Keratinocyte (primary cell): ENCODE data around the gene WAC. TPM values are rescaled to one million over a fixed set of nuclear protein-coding genes. Genes with fewer than 3 reads are reported as not detected.

Experiments used
- DNase-seq: peaks from one replicate; pipeline ENCODE4 v3.0.0-alpha.2; 2011; ENCODE audit warnings: low read depth, missing footprints, low spot score
- FAIRE-seq: peaks from 2 replicates; lab custom pipeline; 2011; peaks lifted over from hg19 to GRCh38; lab: Jason Lieb, UNC
- H2AFZ ChIP-seq: 2 replicates; pipeline ENCODE4 v1.6.0; 2012; ENCODE audit warnings: low read length, control low read depth, inconsistent platforms; ENCODE audit not compliant: control insufficient read depth
- H3K27ac ChIP-seq: 2 replicates; pipeline ENCODE4 v1.5.1; 2011; ENCODE audit warnings: low read length; ENCODE audit not compliant: control insufficient read depth, insufficient read depth
- H3K27me3 ChIP-seq: 3 replicates; pipeline ENCODE4 v1.6.0; 2011; ENCODE audit warnings: low read length; ENCODE audit not compliant: control insufficient read depth, insufficient read depth; ENCODE audit errors: extremely low read depth
- H3K36me3 ChIP-seq, 2 experiments: 2 replicates in 1 of 2; 3 replicates in 1 of 2; pipeline ENCODE4 v1.5.1; 2011; ENCODE audit warnings: low read length in 2 of 2, mild to moderate bottlenecking in 1 of 2; ENCODE audit not compliant: control insufficient read depth in 2 of 2, insufficient read depth in 2 of 2; ENCODE audit errors: extremely low read depth in 1 of 2
- H3K4me1 ChIP-seq: 3 replicates; pipeline ENCODE4 v1.5.1; 2011; ENCODE audit warnings: low read length; ENCODE audit not compliant: control insufficient read depth, insufficient read depth; ENCODE audit errors: extremely low read depth
- H3K4me2 ChIP-seq: 3 replicates; pipeline ENCODE4 v1.6.0; 2011; ENCODE audit warnings: low read depth, low read length; ENCODE audit not compliant: control insufficient read depth, insufficient read depth; ENCODE audit errors: extremely low read depth
- H3K4me3 ChIP-seq, 3 experiments: fragments of 200-600 bp in 1 of 3; sonication (generic) in 1 of 3; 2 replicates in 2 of 3; 3 replicates in 1 of 3; pipeline ENCODE4 v1.5.1; 2011 to 2016; ENCODE audit warnings: low read length in 3 of 3, mild to moderate bottlenecking in 3 of 3, control low read depth in 2 of 3, inconsistent platforms in 1 of 3, low read depth in 1 of 3, mixed read lengths in 1 of 3, mixed run types in 1 of 3, moderate library complexity in 1 of 3; ENCODE audit not compliant: control insufficient read depth in 2 of 3, insufficient read depth in 2 of 3; ENCODE audit errors: extremely low read depth in 1 of 3
- H3K79me2 ChIP-seq: 2 replicates; pipeline ENCODE4 v1.6.0; 2012; ENCODE audit warnings: low read length; ENCODE audit not compliant: control insufficient read depth, insufficient read depth
- H3K9ac ChIP-seq: 3 replicates; pipeline ENCODE4 v1.6.0; 2011; ENCODE audit warnings: low read length; ENCODE audit not compliant: control insufficient read depth, insufficient read depth; ENCODE audit errors: extremely low read depth
- H3K9me1 ChIP-seq: 3 replicates; pipeline ENCODE4 v1.6.0; 2011; ENCODE audit warnings: low read length; ENCODE audit not compliant: control insufficient read depth, insufficient read depth; ENCODE audit errors: extremely low read depth
- H3K9me3 ChIP-seq: 2 replicates; pipeline ENCODE4 v1.5.1; 2012; ENCODE audit warnings: low read depth, low read length; ENCODE audit not compliant: control insufficient read depth
- H4K20me1 ChIP-seq: 3 replicates; pipeline ENCODE4 v1.6.0; 2011; ENCODE audit warnings: low read length; ENCODE audit not compliant: control insufficient read depth, insufficient read depth; ENCODE audit errors: extremely low read depth
- CTCF ChIP-seq, 3 experiments: IDR thresholded peaks in 1 of 3; conservative IDR thresholded peaks in 1 of 3; optimal IDR thresholded peaks in 1 of 3; 2 replicates in 2 of 3; 3 replicates in 1 of 3; pipeline versions ENCODE3 to v1.5.1; 2011; ENCODE audit warnings: low read length in 3 of 3, mild to moderate bottlenecking in 3 of 3, moderate library complexity in 2 of 3, control low read depth in 1 of 3, inconsistent platforms in 1 of 3; ENCODE audit not compliant: insufficient read depth in 2 of 3; ENCODE audit errors: extremely low read depth in 1 of 3
- EZH2 ChIP-seq: IDR thresholded peaks from one replicate; pipeline ENCODE4 v1.6.1; 2012; ENCODE audit warnings: inconsistent platforms, mild to moderate bottlenecking, low read length, moderate library complexity
- dilution Hi-C: fragments of 300-500 bp; cut with MboI; formaldehyde crosslinking; loops from one replicate; pipeline ENCODE4 v1.7.0; 2020; ENCODE audit warnings: low sequenced_read_pairs; ENCODE audit not compliant: extremely low pct_ligation_motif_present
- polyA plus RNA-seq, 5 experiments: library from polyadenylated mRNA; depleted of rRNA in 3 of 5; stranded (reverse) in 3 of 5; stranded (forward) in 1 of 5; unstranded in 1 of 5; fragments of >200 nt; gene quantifications; 1 replicate in 1 of 5; 2 replicates in 3 of 5; 3 replicates in 1 of 5; pipeline versions ENCODE4 v1.2.1 to v1.2.3, GENCODE V29; 2011 to 2012; ENCODE audit warnings: missing spikeins in 2 of 5, low read depth in 1 of 5, low replicate concordance in 1 of 5

Gene WAC
- polyA plus RNA-seq, 1 donor (not counting 4 experiments of a cell fraction or from before 2014, with no cell fraction given), result 80.8 TPM

GRCh38 chr10:28644647-28645046 is 111.7 kb downstream of the WAC start:
- H3K27me3 ChIP-seq, result no peaks in the 10 kb centered on the region
- TF ChIP-seq CTCF (optimal IDR thresholded peaks at IDR 0.05 in 1 of 3, IDR thresholded peaks at IDR 0.05 in 1 of 3, conservative IDR thresholded peaks at IDR 0.05 in 1 of 3; ENCODE audit: extremely low read depth in 1 of 3, insufficient read depth in 2 of 3, low read length in 3 of 3) (no peak), EZH2 (no peak)
- H3K9me3 ChIP-seq, result no peaks in the 10 kb centered on the region
- H3K4me1 ChIP-seq, result no peaks in the 10 kb centered on the region
- no peak overlapping the region for H3K4me3 ChIP-seq
- H3K4me2 ChIP-seq, result no peak overlapping the region
- dilution Hi-C loops, result no loop called here
- DNase-seq (no peak), FAIRE-seq (no peak)
- H3K9me1 ChIP-seq, result no peaks in the 10 kb centered on the region
- H2AFZ ChIP-seq, result no peak overlapping the region
- H3K36me3 ChIP-seq, result no peaks in the 10 kb centered on the region
- no peaks in the 10 kb centered on the region for H4K20me1 ChIP-seq
- H3K27ac ChIP-seq, result no peak overlapping the region
- no peaks in the 10 kb centered on the region for H3K79me2 ChIP-seq
- H3K9ac ChIP-seq, result no peak overlapping the region

GRCh38 chr10:28652106-28652505 is 119.2 kb downstream of the WAC start:
- FAIRE-seq (no peak), DNase-seq (no peak)
- Histone ChIP-seq H3K9ac (no peak overlapping the region), H3K9me1 (no peaks in the 10 kb centered on the region), H3K79me2 (no peaks in the 10 kb centered on the region), H2AFZ (no peak overlapping the region), H3K4me2 (no peak overlapping the region), H3K36me3 (no peaks in the 10 kb centered on the region), H3K4me3 (no peak overlapping the region), H4K20me1 (no peaks in the 10 kb centered on the region), H3K27me3 (no peaks in the 10 kb centered on the region), H3K4me1 (no peaks in the 10 kb centered on the region), H3K27ac (no peak overlapping the region), H3K9me3 (no peaks in the 10 kb centered on the region)
- TF ChIP-seq EZH2 (no peak), CTCF (optimal IDR thresholded peaks at IDR 0.05 in 1 of 3, IDR thresholded peaks at IDR 0.05 in 1 of 3, conservative IDR thresholded peaks at IDR 0.05 in 1 of 3; ENCODE audit: extremely low read depth in 1 of 3, insufficient read depth in 2 of 3, low read length in 3 of 3) (no peak)
- dilution Hi-C loops, result no loop called here
